LNCAP (cell line): ENCODE data around the gene IRF2BP2.

ENCODE experiments used
- CTCF ChIP-seq: fragments of 450-650 bp; IDR thresholded peaks from 2 replicates; pipeline ENCODE4 v1.5.1; 2017; ENCODE audit warnings: mild to moderate bottlenecking

Gene IRF2BP2

GRCh38 chr1:234610061-234610665, at the start of gene IRF2BP2:
TSS of gene IRF2BP2 (minus strand) at chr1:234610178. CDS start at chr1:234609494, 684 bp downstream.
- no peak for TF ChIP-seq CTCF

- TF ChIP-seq CTCF, result no peak
Observed at GRCh38 chr1:234659538-234659937, 49.6 kb upstream of the IRF2BP2 start.

DNA sequence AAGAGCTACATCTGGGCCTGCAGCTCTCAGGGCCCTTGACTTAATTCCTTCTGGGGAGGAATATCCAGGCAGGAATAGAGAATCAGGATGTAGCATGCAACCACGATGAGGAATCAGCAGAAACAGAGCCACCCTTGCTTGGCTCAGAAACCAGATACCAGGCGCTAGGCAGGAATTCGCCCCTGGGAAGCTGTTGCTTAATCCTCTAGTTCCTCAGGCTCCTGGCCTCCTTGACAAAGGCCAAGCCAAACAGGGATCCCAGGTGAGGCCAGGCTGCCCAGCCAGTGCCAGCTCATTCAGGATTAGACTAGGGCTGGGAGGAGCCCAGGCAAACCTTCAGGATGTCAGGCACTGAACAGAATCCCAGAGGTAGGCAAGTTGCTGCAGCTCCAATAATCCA, 48.2 kb upstream of the IRF2BP2 start:
- no peak for TF ChIP-seq CTCF

DNA sequence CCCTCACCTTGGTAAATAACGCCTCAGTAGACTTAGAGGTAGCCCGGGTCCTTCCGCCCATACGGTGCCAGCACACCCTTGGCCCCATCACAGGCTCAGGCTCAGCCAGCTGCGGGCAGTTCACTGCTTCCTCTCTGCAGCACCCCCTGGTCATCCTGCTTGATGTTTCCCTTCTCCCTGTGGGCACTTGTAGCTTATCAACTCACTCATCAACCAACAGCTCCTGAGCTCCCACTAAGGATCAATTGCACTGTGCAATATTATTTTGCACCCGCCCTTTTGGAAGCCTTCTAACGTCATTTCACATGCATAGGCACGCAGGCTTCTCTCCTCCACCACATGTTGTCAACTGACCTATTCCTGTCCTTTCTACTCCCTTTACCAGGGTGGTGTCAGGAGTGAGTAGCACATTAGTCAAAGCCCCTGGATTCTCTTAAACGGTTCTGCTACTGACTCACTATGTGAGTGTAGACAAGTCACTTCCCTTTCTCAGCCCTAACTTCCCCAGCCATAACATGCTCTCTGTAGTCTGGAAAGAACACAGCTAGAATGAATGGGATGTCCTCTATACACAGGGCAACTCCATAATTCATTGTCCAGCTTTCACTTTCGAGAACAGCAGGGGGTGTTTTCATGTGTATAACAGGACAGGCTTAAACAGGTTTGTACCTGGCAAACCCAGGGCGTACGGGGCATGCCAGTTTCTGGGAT, 47.1 kb upstream of the IRF2BP2 start:
- TF ChIP-seq CTCF, result no peak

DNA sequence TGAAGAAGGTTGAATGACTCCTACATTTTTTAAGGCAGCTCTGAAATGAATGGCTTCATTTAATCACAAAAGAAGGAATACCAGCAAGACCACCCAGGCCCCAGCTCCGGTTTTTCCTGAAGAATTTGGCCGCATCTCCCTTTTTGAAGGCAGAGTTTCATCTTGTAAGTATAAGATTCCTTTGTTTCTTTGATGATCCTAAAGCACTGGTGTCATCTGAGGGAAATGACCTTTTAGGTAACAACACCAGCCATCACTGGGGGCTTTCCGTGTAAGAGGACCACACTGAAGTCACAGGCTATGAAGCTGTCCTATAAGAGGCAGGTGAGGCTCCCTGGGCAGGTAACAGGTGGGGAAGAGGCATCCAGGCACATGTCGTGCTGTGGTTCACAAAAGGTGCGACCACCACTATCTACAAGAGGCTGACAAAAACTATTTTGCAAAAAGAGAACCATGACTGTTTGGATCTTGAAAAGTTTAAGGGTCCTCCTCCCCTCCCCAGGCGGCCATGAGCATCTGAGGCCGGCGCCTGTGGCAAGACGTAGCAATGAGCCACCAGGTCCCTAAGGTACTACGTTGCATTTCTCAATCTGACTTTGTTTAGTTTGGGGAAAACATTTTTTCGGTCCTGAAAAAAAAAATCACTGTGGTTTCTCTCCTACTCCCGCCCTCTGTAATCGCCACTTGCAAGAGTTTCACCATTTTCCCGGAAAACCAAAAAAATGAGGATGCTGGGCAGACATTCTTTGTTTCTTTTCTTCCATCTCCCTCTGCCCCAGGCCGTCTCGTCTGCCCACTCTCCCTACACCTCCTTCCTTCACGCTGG, 46.3 kb upstream of the IRF2BP2 start:
- no peak for TF ChIP-seq CTCF

- TF ChIP-seq CTCF, result no peak
Observed at GRCh38 chr1:234655328-234656069, 45.5 kb upstream of the IRF2BP2 start.

DNA sequence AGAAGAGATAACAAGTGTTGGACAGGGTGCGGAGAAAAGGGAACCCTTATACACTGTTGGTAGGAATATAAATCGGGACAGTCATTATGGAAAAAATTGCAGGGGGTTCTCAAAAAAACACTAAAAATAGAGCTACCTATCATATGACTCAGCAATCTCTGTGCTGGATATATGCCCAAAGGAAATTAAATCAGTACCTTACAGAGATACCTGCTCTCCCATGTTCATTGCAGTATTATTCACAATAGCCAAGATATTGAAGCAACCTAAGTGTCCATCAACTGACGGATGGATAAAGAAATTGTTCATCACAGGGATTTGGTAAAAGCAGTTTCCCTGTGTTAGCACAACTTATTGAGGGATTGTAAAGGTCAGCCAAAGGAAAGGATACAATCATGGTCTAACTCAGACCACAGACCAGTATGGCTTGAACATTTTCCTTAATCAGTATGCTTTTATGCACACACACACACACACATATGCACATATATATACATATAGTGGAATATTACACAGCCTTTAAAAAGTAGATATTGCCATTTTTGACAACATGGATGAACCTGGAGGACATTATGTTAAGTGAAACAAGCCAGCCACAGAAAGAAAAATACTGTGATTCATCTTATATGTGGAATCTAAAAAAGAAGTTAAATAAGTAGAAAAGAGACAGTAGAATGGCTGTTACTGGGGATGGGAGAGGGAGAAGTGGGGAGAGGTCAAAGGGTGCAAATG, 44.2 kb upstream of the IRF2BP2 start:
- no peak for TF ChIP-seq CTCF
